Cardiac muscle cell (in vitro differentiated cells and primary cell): ENCODE data around the gene GM2A. TPM values are rescaled to one million over a fixed set of nuclear protein-coding genes. Genes with fewer than 3 reads are reported as not detected.

ENCODE experiments used
- DNase-seq, 2 donors: peaks; one replicate each; pipeline versions ENCODE4 v3.0.0 to v3.0.0-alpha.2; 2010 to 2017; ENCODE audit warnings: low read depth in 1 of 2, low spot score in 1 of 2
- H3K27ac ChIP-seq: fragments of 200-600 bp; sonication (generic); 2 replicates; pipeline ENCODE4 v1.5.1; 2016
- H3K27me3 ChIP-seq: fragments of 200-600 bp; sonication (generic); 2 replicates; pipeline ENCODE4 v1.6.0; 2016; ENCODE audit warnings: control low read depth
- H3K36me3 ChIP-seq: fragments of 200-600 bp; sonication (generic); 2 replicates; pipeline ENCODE4 v1.5.1; 2016; ENCODE audit warnings: control low read depth
- H3K4me1 ChIP-seq: fragments of 200-600 bp; sonication (generic); 2 replicates; pipeline ENCODE4 v1.8.1; 2017; ENCODE audit warnings: low read depth, mild to moderate bottlenecking, mixed run types
- H3K4me3 ChIP-seq: fragments of 200-600 bp; sonication (generic); 2 replicates; pipeline ENCODE4 v1.5.1; 2016; ENCODE audit warnings: mild to moderate bottlenecking
- H3K9me3 ChIP-seq: fragments of 200-600 bp; sonication (generic); 2 replicates; pipeline ENCODE4 v1.5.1; 2017; ENCODE audit warnings: low read depth, mild to moderate bottlenecking, control low read depth
- polyA plus RNA-seq: library from polyadenylated mRNA; unstranded; fragments of >200 nt; fragmentation: Nextera tagmentation; extraction: Ambion mirVana; gene quantifications from 2 replicates; pipeline ENCODE4 v1.2.1, GENCODE V29; 2016
- total RNA-seq: library from RNA; depleted of rRNA; stranded (reverse); fragments of >200 nt; gene quantifications from 2 replicates; pipeline ENCODE4 v1.2.3, GENCODE V29; 2016
- TF ChIP-seq, protein P1 (sequence below): IDR thresholded peaks from 2 replicates; pipeline ENCODE4 v1.5.1; 2012; ENCODE audit warnings: low read depth, mild to moderate bottlenecking, low read length

Gene GM2A
- total and polyA plus RNA-seq, 2 experiments from 2014 or later = 34.3 to 53.7 TPM

DNA sequence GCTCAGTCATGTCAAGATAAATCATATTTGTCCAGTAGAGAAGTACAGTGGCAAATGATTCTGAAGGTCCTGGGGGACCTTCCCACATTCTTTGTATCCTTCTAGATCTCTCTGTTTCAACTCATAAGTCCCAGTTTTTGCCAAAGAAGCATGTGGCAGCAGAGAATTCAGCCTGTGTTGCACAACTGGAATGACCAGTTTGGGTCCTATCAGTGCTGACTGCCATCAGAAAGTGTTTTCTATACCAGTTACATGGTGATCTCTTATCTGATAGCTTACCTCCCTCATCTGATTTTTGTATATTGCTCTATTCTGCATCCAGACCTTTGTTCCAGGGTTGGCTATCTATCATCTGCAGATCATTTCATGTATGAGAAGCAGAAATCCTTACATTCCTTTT, 21.7 kb downstream of the GM2A start:
- Histone ChIP-seq H3K9me3 (no peaks in the 10 kb centered on the region), H3K36me3 (peaks cover 8% of the 10 kb centered on the region), H3K27ac (no peak overlapping the region), H3K4me1 (no peaks in the 10 kb centered on the region), H3K27me3 (no peaks in the 10 kb centered on the region), H3K4me3 (no peak overlapping the region)
- DNase-seq = no peak
- TF ChIP-seq, protein P1, sequence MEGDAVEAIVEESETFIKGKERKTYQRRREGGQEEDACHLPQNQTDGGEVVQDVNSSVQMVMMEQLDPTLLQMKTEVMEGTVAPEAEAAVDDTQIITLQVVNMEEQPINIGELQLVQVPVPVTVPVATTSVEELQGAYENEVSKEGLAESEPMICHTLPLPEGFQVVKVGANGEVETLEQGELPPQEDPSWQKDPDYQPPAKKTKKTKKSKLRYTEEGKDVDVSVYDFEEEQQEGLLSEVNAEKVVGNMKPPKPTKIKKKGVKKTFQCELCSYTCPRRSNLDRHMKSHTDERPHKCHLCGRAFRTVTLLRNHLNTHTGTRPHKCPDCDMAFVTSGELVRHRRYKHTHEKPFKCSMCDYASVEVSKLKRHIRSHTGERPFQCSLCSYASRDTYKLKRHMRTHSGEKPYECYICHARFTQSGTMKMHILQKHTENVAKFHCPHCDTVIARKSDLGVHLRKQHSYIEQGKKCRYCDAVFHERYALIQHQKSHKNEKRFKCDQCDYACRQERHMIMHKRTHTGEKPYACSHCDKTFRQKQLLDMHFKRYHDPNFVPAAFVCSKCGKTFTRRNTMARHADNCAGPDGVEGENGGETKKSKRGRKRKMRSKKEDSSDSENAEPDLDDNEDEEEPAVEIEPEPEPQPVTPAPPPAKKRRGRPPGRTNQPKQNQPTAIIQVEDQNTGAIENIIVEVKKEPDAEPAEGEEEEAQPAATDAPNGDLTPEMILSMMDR = no peak

DNA sequence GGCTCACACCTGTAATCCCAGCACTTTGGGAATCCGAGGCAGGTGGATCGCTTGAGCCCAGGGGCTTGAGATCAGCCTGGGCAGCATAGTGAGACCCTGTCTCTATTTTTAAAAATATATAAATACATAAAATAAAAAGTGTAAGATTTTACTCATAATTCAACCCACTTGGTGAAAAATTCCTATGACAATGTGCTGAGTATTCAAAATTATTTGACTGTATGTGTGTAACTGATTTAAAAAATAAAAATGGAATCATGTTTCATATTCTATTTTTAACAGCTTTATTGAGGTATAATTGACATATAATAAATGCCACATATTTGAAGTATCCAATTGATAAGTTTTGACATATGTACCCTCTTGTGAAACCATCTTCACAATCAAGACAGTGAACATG, 22.8 kb downstream of the GM2A start:
- no peak for DNase-seq
- no peak overlapping the region for H3K4me3 ChIP-seq
- no peak overlapping the region for H3K27ac ChIP-seq
- H3K4me1 ChIP-seq = no peaks in the 10 kb centered on the region
- TF ChIP-seq, protein P1 = no peak
- H3K36me3 ChIP-seq = no peaks in the 10 kb centered on the region
- H3K9me3 ChIP-seq = no peaks in the 10 kb centered on the region
- no peaks in the 10 kb centered on the region for H3K27me3 ChIP-seq

DNA sequence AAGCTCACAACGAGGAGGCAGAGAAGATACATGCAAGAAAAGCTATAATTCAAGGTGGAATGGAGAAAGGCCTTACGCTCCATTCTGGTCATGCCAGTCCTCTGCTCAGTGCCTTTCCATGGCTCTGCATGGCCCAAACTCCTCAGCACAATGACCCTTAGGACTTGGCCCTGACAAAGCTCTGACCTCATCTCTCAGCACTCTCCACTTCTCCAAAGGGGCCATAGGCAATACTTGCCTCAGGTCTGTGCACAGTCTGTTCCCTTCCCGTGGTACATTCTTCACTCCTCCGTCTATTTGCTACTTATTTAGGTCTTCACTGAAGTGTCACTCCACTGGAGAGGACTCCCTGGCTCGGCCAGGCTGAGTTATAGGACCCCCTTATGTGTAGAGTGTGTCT, 25.9 kb downstream of the GM2A start:
- Histone ChIP-seq H3K9me3 (no peaks in the 10 kb centered on the region), H3K4me1 (no peaks in the 10 kb centered on the region), H3K36me3 (no peaks in the 10 kb centered on the region), H3K4me3 (no peak overlapping the region), H3K27ac (no peak overlapping the region), H3K27me3 (no peaks in the 10 kb centered on the region)
- no peak for DNase-seq
- TF ChIP-seq, protein P1 = no peak

DNA sequence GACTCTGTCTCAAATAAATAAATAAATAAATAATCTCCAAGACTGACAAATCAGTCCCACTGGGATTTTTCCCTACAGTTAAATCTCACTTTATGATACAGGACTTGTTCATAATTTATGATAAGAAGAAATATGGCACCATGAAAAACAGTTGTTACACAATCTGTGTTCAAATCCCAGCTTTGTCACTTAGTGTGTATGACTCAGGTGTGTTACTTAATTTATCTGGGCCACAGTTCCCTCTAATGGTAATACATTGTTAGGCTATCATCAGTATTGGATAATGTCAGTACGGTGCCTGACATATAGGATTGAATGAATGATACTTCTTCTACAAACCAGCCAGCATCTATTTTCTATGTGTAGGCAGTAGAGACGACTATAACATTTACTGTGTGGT, 27.5 kb downstream of the GM2A start:
- DNase-seq = no peak
- TF ChIP-seq, protein P1 = no peak
- Histone ChIP-seq H3K4me1 (no peaks in the 10 kb centered on the region), H3K36me3 (no peaks in the 10 kb centered on the region), H3K27ac (no peak overlapping the region), H3K27me3 (no peaks in the 10 kb centered on the region), H3K4me3 (no peak overlapping the region), H3K9me3 (no peaks in the 10 kb centered on the region)

DNA sequence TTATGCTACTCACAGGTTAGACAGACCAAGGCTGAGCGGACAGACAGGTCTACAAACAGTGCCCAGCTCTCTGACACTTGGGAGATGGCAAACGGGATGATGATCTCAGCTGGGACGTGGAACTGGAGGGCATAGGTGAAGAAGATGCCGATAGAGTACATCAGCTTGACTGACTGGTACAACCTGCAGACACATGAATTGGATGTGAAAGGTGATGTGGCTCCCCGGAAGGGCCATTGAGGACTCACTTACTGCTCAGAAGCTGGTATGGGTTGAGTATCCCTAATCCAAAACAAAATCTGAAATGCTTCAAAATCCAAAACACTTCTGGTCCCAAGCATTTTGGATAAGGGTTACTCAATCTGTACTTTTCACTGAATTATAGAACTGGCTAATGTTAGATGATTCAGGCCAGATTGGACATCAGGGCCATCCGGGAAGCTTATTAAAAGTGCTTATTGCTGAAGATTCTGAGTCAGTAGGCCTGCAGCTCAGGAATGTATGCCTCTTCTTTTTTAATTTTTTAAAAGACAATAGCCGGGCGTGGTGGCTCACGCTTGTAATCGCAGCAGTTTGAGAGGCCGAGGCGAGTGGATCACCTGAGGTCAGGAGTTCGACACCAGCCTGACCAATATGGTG, 28.1 kb downstream of the GM2A start:
- no peaks in the 10 kb centered on the region for H3K36me3 ChIP-seq
- no peak overlapping the region for H3K27ac ChIP-seq
- no peak overlapping the region for H3K4me3 ChIP-seq
- no peaks in the 10 kb centered on the region for H3K27me3 ChIP-seq
- no peaks in the 10 kb centered on the region for H3K9me3 ChIP-seq
- TF ChIP-seq, protein P1 = no peak
- no peak for DNase-seq
- H3K4me1 ChIP-seq = no peaks in the 10 kb centered on the region
